GM18499 (cell line): ENCODE measurements around the gene CDH26.

Experiments used
- ATAC-seq: cut with Tn5 transposase; IDR thresholded peaks from one replicate; pipeline ENCODE4 v1.9.1; 2021; ENCODE audit warnings: moderate number of reproducible peaks; ENCODE audit not compliant: insufficient read depth, unreplicated experiment

CDH26 gene

DNA sequence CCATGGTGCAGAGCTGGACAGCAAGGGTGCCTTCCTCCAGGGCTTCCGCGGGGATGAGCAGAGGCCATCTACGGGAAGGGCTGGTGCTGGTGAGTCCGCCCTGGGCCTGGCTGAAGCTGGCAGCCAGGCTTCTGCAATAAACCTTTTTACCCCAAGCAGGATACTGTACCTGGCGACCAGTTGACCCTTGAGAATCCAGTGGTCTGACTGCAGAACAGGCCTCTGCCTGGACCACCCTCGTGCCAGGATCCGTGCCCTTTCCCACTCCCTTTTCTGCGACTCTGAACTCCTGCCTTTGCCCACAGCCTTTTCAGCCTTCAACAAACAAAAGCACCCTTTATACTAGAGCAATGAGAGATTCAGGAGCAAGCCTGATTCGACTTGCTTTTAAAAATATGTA lies 18.9 kb downstream of the CDH26 start:
- no peak for ATAC-seq

- ATAC-seq: no peak
Observed at GRCh38 chr20:59983076-59983475, 24.9 kb downstream of the CDH26 start.

DNA sequence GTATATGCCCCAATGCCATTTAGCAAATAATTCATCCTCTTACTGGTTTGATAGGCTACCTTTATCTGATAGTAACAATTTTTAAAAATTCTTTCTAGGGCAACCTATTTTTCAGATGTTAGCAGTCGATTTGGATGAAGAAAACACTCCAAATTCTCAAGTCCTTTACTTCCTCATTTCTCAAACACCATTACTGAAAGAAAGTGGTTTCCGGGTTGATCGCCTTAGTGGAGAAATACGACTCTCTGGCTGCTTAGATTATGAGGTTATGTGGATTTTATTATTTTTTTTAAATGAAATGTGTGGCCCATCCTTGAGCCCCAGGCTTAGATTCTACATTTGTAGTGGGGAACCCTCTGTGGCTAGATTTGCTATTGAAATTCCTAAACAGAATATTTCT lies 26.3 kb downstream of the CDH26 start:
- no peak for ATAC-seq

DNA sequence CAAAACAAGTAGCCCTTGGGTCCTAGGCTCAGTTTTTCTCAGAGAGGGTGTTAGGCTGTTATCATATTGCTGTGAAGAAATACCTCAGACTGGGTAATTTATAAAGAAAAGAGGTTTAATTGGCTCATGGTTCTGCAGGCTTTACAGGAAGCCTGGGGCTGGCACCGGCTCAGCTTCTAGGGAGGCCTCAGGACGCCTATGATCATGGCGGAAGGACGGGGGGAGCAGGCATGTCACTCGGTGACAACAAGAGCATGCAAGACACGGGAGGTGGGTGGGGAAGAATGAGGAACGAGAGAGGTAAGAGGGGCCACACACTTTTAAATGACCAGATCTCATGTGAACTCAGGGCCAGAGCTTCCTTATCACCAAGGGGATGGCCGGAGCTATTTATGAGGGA lies 26.9 kb downstream of the CDH26 start:
- ATAC-seq: no peak

DNA sequence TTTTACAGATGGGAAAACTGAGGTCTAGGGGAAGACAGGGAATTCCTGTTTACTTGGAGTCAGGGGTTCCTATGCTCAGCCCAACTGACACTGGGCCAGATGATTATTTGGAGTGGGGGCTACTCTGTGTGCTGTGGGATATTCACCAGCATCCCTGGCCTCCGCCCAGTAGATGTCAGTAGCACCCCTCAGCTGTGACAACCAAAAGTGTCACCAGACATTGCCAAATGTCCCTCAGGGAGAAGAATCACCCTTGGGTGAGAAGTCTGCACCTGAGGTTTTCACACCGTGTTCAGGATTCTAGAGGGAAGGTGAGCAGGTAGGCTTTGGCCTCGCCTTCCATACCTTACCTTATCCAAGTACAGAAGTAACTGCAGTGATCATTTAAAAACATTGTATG lies 27.6 kb downstream of the CDH26 start:
- ATAC-seq: no peak

GRCh38 chr20:59987135-59987534 lies 28.9 kb downstream of the CDH26 start:
- ATAC-seq: no peak

GRCh38 chr20:59988141-59988540 lies 29.9 kb downstream of the CDH26 start:
- ATAC-seq: no peak

- no peak for ATAC-seq
Observed at GRCh38 chr20:59992526-59993084, 34.4 kb downstream of the CDH26 start.

GRCh38 chr20:59993736-59994430 lies 35.7 kb downstream of the CDH26 start:
- ATAC-seq: no peak

- ATAC-seq: no peak
Observed at GRCh38 chr20:59994697-59995122, 36.5 kb downstream of the CDH26 start.

DNA sequence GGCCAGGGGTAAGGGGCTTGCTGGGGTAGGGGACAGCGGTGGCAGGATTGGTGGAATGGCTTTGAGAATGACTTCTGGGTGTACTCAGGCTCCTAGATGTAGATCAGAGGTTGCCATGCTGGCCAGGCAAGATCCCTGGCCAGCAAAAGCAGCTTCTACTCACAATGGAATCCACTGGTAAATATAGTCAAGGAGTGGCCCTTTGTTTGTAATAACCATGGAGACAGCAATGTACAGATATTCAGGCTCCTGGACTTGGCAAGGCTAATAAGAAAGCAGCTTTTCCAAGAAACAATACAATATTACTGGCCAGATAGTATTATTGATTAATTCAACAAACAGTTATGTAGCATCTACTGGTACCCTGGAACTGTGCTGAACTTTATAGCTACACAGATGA lies 37.9 kb downstream of the CDH26 start:
- ATAC-seq: no peak

DNA sequence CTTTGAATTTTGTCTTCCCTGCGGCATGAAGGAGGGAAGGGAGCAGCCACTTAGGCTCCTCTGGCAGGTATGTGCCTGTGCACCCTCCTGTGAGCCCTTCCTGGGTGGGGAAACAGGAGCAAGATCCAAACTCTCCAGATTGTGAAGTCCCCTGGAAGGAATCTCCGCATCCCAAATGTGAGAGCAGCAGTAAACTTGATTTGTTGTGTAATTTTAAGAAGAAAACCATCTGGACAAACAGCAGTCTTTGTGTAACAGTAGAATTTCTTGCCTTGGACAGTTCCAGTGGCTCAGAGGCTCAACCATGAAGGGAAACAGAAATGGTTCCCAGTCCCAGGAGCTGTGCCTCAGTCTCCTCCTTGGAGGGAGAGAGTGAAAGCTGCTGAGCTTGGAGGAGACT lies 39.7 kb downstream of the CDH26 start:
- ATAC-seq: no peak

DNA sequence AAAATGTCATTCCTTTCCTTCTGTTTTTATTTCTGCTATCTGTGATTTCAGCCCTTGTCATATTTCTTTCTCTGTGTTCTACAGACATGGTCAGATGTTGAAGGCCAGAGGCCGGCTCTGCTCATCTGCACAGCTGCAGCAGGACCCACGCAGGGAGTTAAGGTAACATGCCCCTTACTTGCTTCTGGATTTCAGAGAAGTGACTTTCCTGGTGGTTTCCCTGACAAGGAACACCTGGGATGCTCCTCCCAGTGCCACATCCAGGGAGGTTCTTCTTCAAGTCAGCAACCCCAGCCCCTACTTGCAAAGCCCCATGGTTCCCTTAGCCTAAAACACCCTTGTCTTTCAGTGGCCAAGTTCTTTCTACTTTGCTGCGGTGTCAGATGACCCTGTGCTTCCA lies 41.3 kb downstream of the CDH26 start:
- ATAC-seq: no peak

- ATAC-seq: no peak
Observed at GRCh38 chr20:60000271-60001042, 42.2 kb downstream of the CDH26 start.

GRCh38 chr20:60001108-60001507 lies 42.9 kb downstream of the CDH26 start:
- no peak for ATAC-seq

GRCh38 chr20:60003776-60004175 lies 45.6 kb downstream of the CDH26 start:
- ATAC-seq: no peak

DNA sequence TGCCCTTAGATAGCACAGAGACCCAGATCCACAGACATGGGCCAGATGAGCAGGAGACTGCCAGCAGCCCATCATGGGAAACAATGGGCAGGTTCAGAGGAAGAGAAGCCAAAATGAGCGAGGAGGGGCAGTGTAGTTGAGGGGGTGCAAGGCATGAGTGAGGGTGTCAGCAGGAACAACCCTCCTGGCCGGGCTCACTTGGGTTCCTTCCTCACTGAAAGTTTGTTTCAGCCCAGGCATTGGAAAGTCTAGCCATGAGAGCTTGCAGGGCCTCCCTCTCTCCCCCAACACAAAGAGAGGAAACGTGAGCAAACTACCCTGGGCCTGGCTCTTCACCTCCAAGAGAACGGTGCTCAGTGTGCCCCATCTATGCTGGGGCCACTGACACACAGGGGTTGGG lies 48.0 kb downstream of the CDH26 start:
- ATAC-seq: no peak

- no peak for ATAC-seq
Observed at GRCh38 chr20:60007464-60007863, 49.2 kb downstream of the CDH26 start.

- ATAC-seq: no peak
Observed at GRCh38 chr20:60008130-60008808, 50.0 kb downstream of the CDH26 start.

DNA sequence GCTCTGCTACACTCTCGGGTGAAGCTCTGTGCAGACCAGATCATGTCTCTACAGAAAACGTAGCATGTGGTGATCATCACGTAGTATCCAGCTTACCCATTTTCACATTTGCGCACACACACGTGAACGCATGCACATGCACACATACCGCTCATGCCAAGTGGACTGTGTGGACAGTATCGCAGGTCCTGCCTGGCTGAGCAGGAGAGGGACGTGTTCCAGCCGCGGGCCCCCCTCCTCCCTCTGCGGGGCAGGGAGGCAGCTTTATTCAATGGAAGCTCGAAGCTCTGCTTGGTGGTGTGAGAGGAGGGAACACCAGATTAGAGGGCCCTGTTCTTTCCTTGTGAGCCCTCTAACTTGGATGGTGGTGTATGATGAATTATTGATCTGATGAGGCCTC lies 51.1 kb downstream of the CDH26 start:
- ATAC-seq: no peak
